AG09319 (cell line): ENCODE data around the gene S100A6.

Experiments
- DNase-seq: peaks from one replicate; pipeline ENCODE4 v3.0.0-alpha.2; 2010; ENCODE audit warnings: low read depth; ENCODE audit errors: extremely low read depth
- TF ChIP-seq, protein P1 (sequence below): IDR thresholded peaks from 2 replicates; pipeline ENCODE4 v1.5.1; 2011; ENCODE audit warnings: low read depth, mild to moderate bottlenecking, inconsistent platforms, low read length, moderate library complexity

The S100A6 gene

DNA sequence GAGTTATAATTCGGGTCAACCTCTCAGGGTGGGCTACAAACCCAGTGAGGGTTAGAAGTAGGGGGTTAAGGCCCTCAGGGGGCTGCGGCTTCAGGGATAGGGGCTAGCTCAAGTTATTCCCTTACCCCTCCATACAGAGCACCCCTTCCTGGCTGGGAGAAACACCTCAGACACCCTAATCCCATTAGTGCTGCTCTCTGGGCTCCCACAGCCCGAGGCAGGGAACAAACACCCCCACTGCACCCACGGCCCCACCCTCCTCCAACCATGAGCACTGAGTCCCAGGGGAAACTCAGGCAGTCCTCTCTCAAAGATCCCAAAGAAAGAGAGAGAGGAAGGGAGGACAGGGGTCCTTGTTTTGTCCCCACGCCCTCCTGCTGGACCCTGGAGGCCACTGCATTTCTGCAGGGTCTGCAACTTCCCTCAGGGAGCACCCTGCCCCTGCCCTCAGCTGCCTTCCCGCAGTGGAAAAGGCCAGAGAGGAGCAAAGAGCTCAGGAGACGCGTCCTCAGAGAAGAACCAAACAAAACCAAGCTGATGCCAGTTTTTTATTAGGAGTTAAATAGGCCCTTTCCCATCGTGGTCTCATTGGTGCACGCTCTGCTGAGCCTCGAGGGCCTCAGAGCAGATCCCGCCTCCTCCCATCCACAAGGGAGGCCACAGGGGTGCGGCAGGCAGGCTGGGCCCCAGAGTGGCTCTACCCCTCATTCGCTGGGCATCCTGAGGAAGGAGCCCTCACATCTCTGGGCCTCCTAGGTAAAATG lies 11.2 kb upstream of the S100A6 start:
- no peak for DNase-seq
- TF ChIP-seq, protein P1, sequence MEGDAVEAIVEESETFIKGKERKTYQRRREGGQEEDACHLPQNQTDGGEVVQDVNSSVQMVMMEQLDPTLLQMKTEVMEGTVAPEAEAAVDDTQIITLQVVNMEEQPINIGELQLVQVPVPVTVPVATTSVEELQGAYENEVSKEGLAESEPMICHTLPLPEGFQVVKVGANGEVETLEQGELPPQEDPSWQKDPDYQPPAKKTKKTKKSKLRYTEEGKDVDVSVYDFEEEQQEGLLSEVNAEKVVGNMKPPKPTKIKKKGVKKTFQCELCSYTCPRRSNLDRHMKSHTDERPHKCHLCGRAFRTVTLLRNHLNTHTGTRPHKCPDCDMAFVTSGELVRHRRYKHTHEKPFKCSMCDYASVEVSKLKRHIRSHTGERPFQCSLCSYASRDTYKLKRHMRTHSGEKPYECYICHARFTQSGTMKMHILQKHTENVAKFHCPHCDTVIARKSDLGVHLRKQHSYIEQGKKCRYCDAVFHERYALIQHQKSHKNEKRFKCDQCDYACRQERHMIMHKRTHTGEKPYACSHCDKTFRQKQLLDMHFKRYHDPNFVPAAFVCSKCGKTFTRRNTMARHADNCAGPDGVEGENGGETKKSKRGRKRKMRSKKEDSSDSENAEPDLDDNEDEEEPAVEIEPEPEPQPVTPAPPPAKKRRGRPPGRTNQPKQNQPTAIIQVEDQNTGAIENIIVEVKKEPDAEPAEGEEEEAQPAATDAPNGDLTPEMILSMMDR: no peak

DNA sequence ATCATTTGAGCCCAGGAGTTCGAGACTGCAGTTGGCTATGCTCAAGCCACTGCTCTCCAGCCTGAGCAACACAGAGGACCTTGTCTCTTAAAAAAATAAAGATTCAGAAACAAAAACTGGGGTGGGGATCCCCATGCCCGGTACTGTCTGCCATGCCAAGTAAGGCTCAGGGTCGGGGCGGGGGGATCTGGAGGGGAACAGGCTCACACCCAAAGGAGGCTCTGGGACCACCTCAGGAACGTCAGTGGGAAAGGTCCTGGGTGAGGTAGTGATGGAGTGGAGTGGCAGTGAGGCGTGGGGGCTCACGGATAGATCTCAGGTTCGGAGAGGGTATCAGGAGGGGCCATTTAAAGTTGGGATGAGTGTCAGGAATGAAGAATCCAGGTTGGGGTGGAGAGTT lies 10.6 kb upstream of the S100A6 start:
- TF ChIP-seq, protein P1: no peak
- DNase-seq: no peak

DNA sequence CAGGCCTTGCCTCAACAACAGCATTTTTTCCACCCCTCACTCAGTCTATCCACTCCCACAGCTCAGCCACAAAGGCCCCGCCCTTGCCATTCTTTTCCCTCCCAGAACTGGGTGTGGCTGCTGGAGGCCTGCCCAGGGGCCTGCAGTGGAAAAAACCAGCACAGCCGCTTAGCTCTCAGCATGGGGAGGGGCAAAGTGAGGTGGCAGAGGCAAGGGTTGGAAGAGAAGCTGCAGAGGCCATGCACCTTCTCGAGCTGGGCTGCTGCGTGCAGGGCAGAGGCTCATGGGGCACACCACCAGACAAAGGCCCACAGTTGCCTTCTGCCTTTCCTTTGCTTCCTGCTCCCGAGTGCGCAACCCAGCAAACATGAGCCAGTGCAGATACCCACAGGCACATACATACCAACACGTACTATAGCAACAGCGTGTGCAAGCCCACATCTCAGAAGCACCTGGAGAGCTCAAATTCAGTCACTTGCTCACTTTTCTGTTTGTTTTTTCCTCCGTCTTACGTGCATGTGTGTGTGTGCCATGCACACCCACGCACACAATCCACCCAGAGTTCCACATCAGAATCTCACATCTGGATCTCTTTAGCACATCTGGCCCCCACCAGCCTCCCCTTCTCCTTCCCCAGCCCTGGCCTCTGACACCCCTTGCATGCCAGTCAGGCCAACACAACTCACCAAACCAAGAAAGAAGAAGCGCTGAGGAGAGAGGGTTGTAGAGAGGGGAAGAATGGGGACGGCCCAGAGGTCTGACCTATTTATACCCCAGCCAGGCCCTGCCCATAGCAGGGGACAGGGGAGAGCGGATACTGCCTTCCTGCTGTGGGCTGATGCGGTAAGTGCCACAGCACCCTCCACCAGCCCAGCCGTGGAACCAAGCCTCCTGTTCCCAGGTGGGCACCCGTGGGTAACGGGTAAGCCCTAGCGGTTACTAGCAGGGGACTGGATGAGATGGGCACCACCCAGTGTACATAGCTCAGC lies 9.6 kb upstream of the S100A6 start, which contains the start of gene S100A4:
TSS of gene S100A4 (minus strand) at position 740 of the 989 bp plus-strand sequence. CDS start 1,012 bp downstream, outside the sequence.
- peak; percentile 89 for DNase-seq
- TF ChIP-seq, protein P1: no peak

DNA sequence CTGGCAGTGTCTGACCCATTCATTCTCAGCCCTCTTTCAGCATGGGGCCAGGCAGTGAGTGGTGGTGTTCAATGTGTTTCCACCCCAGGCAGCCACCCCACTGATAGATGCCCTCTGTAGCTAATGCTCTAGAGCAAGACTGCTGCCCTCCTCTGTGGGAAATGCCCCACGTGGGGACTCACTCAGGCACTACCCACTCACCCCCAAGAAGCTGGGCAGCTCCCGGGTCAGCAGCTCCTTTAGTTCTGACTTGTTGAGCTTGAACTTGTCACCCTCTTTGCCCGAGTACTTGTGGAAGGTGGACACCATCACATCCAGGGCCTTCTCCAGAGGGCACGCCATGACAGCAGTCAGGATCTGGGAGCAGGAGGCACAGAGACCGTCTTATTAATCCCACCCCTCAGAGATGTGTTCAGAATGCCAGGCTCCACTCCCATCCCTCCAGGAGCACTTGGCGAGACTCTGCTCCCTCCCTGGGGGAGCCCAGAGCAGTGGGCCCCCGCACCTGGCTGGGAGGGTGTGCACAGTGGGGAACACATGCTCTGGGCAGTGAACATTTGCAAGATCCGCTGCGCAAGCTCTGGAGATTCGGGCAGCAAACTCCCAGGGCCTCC lies 8.8 kb upstream of the S100A6 start:
- DNase-seq: no peak
- TF ChIP-seq, protein P1: no peak

DNA sequence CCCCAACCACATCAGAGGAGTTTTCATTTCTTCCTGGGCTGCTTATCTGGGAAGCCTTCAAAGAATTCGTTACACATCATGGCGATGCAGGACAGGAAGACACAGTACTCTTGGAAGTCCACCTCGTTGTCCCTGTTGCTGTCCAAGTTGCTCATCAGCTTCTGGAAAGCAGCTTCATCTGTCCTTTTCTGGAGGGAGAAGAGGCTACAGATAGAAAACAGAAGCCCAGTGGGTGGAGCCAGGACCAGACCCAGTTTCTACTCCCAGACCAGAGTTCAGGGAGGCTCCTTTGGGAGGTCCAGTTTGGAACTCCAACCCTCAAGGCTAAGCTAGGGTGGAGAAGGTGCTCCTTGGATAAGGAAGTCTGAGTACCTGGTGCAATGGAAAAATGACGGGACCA lies 7.9 kb upstream of the S100A6 start:
- TF ChIP-seq, protein P1: no peak
- no peak for DNase-seq

DNA sequence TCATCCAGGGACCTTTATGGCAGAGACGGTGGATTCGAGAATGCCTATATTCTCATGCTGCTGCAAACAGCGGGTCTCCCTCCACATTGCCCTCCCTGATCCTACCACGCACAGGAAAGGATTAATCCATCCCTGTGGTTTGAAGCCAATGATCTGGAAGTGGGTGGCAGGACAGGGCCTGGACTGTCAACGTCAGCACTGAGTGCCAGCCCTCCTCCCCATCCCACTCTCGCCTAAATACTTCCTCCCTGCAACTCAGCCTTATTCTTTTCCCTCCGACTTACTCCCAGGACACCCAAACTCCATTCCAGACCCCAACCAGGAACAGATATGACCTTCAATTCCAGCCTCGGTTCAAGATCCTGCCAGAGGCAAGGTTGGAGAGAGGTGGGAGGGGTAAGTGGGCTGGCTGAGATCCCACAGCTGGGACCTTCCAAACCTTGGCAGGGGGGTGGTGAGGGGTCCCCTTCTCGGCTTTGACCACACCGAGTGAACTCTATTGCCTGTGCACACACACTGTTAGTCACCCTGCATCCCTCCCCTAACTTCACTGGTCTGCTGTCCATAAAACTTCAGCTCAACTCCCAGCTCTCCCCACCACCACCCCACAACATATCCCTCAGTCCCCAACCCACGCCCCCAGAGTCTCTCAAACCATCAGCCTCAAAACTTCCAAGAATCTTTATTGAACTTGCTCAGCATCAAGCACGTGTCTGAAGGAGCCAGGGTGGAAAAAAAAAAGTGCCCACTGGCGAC lies 7.3 kb upstream of the S100A6 start:
- DNase-seq: no peak
- TF ChIP-seq, protein P1: no peak
